HEK293 (cell line): Measurements from ENCODE around the gene OR2K2.
"Not testable (repeated sequence)": the region's sequence is repeated elsewhere in the genome, so short reads cannot be mapped to it uniquely, and the experiment has no call there.

Experiments used
- CTCF ChIP-seq: fragments of 450-650 bp; formaldehyde crosslinking; IDR thresholded peaks from 2 replicates; pipeline ENCODE4 v1.5.1; 2016; ENCODE audit warnings: missing biosample characterization, missing genetic modification characterization
- ELK4 ChIP-seq: IDR thresholded peaks from 2 replicates; pipeline ENCODE4 v1.6.1; 2011; ENCODE audit warnings: mild to moderate bottlenecking, low read depth, low read length, borderline replicate concordance
- INSM2 ChIP-seq: fragments of 450-650 bp; formaldehyde crosslinking; IDR thresholded peaks from 2 replicates; pipeline ENCODE4 v1.5.1; 2016; ENCODE audit warnings: missing biosample characterization, missing genetic modification characterization
- TCF7L2 ChIP-seq: IDR thresholded peaks from 2 replicates; pipeline ENCODE4 v1.6.1; 2011; ENCODE audit warnings: low read depth, mild to moderate bottlenecking, inconsistent platforms, low read length, moderate library complexity, borderline replicate concordance
- ZFP37 ChIP-seq: fragments of 450-650 bp; formaldehyde crosslinking; IDR thresholded peaks from 2 replicates; pipeline ENCODE4 v1.5.1; 2016; ENCODE audit warnings: missing biosample characterization, missing genetic modification characterization
- ZNF157 ChIP-seq: fragments of 450-650 bp; formaldehyde crosslinking; IDR thresholded peaks from 2 replicates; pipeline ENCODE4 v1.5.1; 2016; ENCODE audit warnings: missing biosample characterization, missing genetic modification characterization
- ZNF521 ChIP-seq: fragments of 450-650 bp; formaldehyde crosslinking; IDR thresholded peaks from 2 replicates; pipeline ENCODE4 v1.5.1; 2017; ENCODE audit warnings: missing biosample characterization, mild to moderate bottlenecking, missing genetic modification characterization
- ZNF544 ChIP-seq: fragments of 450-650 bp; formaldehyde crosslinking; IDR thresholded peaks from 2 replicates; pipeline ENCODE4 v1.5.0; 2017; ENCODE audit warnings: missing biosample characterization, missing genetic modification characterization
- ZNF571 ChIP-seq: fragments of 450-650 bp; formaldehyde crosslinking; IDR thresholded peaks from 2 replicates; pipeline ENCODE4 v1.5.0; 2017; ENCODE audit warnings: missing biosample characterization, missing genetic modification characterization
- TF ChIP-seq, protein P1 (sequence below): fragments of 450-650 bp; formaldehyde crosslinking; optimal IDR thresholded peaks from 2 replicates; pipeline ENCODE3; 2016; ENCODE audit warnings: missing biosample characterization, mild to moderate bottlenecking, missing genetic modification characterization

DNA sequence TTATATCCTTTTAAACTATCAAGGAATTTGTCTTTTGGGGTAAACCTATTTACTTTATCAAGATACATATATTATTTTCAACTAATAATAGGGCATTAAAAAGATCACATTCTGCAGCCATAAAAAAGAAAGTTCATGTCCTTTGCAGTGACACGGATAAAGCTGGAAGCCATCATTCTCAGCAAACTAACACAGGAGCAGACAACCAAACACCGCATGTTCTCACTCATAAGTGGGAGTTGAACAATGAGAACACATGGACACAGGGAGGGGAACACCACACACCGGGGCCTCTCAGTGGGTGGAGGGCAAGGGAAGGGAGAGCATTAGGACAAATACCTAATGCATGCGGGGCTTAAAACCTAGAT is 30.4 kb downstream of the OR2K2 start:
- TF ChIP-seq CTCF (tag by site-specific recombination); ZNF571 (tag by site-specific recombination); INSM2 (tag by site-specific recombination); ZFP37 (tag by site-specific recombination); ELK4; TCF7L2; ZNF544 (tag by site-specific recombination); ZNF521 (tag by site-specific recombination); ZNF157 (tag by site-specific recombination): not testable (repeated sequence)
- TF ChIP-seq, protein P1, sequence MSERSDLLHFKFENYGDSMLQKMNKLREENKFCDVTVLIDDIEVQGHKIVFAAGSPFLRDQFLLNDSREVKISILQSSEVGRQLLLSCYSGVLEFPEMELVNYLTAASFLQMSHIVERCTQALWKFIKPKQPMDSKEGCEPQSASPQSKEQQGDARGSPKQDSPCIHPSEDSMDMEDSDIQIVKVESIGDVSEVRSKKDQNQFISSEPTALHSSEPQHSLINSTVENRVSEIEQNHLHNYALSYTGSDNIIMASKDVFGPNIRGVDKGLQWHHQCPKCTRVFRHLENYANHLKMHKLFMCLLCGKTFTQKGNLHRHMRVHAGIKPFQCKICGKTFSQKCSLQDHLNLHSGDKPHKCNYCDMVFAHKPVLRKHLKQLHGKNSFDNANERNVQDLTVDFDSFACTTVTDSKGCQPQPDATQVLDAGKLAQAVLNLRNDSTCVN (tag by site-specific recombination), result not testable (repeated sequence)
